ENCODE data around the gene TMPRSS11E.

DNA sequence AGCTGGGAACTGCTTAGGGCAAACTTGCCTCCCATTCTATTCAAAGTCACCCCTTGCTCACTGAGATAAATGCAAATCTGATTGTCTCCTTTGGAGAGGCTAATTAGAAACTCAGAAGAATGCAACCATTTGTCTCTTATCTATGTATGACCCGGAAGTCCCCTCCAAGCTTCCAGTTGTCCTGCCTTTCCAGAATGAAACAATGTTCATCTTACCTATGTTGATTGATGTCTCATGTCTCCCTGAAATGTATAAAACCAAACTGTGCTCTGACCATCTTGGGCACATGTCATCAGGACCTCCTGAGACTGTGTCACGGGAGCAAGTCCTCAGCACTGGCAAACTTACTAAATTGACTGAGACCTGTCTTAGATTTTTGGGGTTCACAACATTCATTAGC is 37.1 kb upstream of the TMPRSS11E start:
- no peak for TF ChIP-seq L3MBTL2 (conservative IDR thresholded peaks at IDR 0.05)
- no peak for TF ChIP-seq FOXM1 (IDR thresholded peaks at IDR 0.05; ENCODE audit: borderline replicate concordance)
- TF ChIP-seq SUZ12 (IDR thresholded peaks at IDR 0.05): no peak
- TF ChIP-seq FOXK2 (IDR thresholded peaks at IDR 0.05): no peak
- TF ChIP-seq FOXA1 (IDR thresholded peaks at IDR 0.05): no peak
